ENCODE measurements around the gene PDE11A. TPM values are rescaled to one million over a fixed set of nuclear protein-coding genes. Genes with fewer than 3 reads are reported as not detected.

The PDE11A gene
- total and polyA plus RNA-seq, 2 of the 8 experiments (the other 6 are each of a cell fraction or from before 2014, with no cell fraction given): 0.19 to 0.23 TPM

- Histone ChIP-seq H3K36me3 (ENCODE audit: control insufficient read depth in 2 of 4, insufficient read depth in 4 of 4, low read length in 3 of 4) (no peaks in the 10 kb centered on the region), H3K4ac (replicated peaks; ENCODE audit: insufficient read length, low read depth, low read length) (no peak overlapping the region), H3K18ac (ENCODE audit: extremely low read depth, low read length) (no peak overlapping the region), H4K20me1 (replicated peaks in 1 of 2; ENCODE audit: control insufficient read depth in 1 of 2, insufficient read depth in 2 of 2, low read length in 2 of 2) (no peaks in the 10 kb centered on the region), H3K79me2 (ENCODE audit: control insufficient read depth in 1 of 2, insufficient read depth in 2 of 2, low read length in 2 of 2) (no peaks in the 10 kb centered on the region), H3K4me3 (ENCODE audit: extremely low read depth in 1 of 4, insufficient read depth in 2 of 4, low read depth in 3 of 4, low read length in 4 of 4) (no peak overlapping the region), H3K4me2 (ENCODE audit: insufficient read depth in 1 of 2, low read depth in 2 of 2, low read length in 2 of 2) (no peak overlapping the region), H3K23me2 (ENCODE audit: low read depth, low read length) (0 out of 2 replicates have a peak, but pooled peaks cover 2% of the 10 kb centered on the region), H2BK120ac (replicated peaks; ENCODE audit: low read depth, low read length) (no peak overlapping the region), H3K14ac (ENCODE audit: insufficient read length) (no peak overlapping the region), H3K9ac (replicated peaks in 1 of 4; ENCODE audit: extremely low read depth in 1 of 4, low read depth in 3 of 4, low read length in 3 of 4) (no peak overlapping the region), H3K23ac (ENCODE audit: insufficient read length) (no peak overlapping the region), H3K27me3 (replicated peaks in 1 of 4; ENCODE audit: control insufficient read depth in 3 of 4, extremely low read depth in 1 of 4, insufficient read depth in 3 of 4, low read length in 3 of 4) (peaks cover 13 to 46% (median 38%) of the 10 kb centered on the region in 4 experiments; a peak in 6 of 7 replicates), H2BK15ac (ENCODE audit: low read length) (no peak overlapping the region), H4K5ac (ENCODE audit: insufficient read length, low read depth, low read length) (no peak overlapping the region), H3K9me3 (ENCODE audit: insufficient read depth in 2 of 2, low read depth in 1 of 2, low read length in 1 of 2) (no peaks in the 10 kb centered on the region), H2BK20ac (ENCODE audit: low read length) (no peak overlapping the region), H2BK12ac (ENCODE audit: low read depth, low read length) (no peak overlapping the region), H2BK5ac (ENCODE audit: low read depth, low read length) (no peak overlapping the region), H4K91ac (replicated peaks; ENCODE audit: insufficient read length, low read length) (no peak overlapping the region), H3K27ac (ENCODE audit: low read depth, low read length) (no peak overlapping the region), H3K79me1 (ENCODE audit: low read depth, low read length) (no peaks in the 10 kb centered on the region), H3K56ac (replicated peaks; ENCODE audit: insufficient read length, low read depth, low read length) (no peak overlapping the region), H4K8ac (ENCODE audit: extremely low read depth, insufficient read depth, low read length) (no peak overlapping the region), H3K4me1 (replicated peaks in 1 of 4; ENCODE audit: control insufficient read depth in 3 of 4, insufficient read depth in 4 of 4, low read length in 3 of 4) (no peaks in the 10 kb centered on the region; a peak in 1 of 7 replicates), H2AK5ac (ENCODE audit: low read depth, low read length) (no peak overlapping the region), H2AFZ (ENCODE audit: low read length) (no peak overlapping the region)
- POLR2A ChIA-PET (ENCODE audit: partially characterized antibody): no interaction called here
- 0% methylated on average over 2 of the region's 2 CpGs; no CpG with 5 or more reads in 1 of the 2 experiments for WGBS, 2 experiments (ENCODE audit: extremely low coverage in 1 of 2, insufficient coverage in 1 of 2, insufficient read length in 1 of 2, insufficient replicate concordance in 2 of 2, low coverage in 1 of 2, low lambda C conversion rate in 2 of 2, missing lambda C conversion rate in 1 of 2)
- CTCF ChIA-PET (ENCODE audit: partially characterized antibody): interaction anchor here (0.7 to 1.6 kb wide), 9 partner anchors 9 to 82 kb away, joined by 3 to 5 read pairs (median 3); no protein-coding TSS in a partner anchor
- DNase-seq (ENCODE audit: low read depth in 1 of 2, low spot score in 2 of 2) (no peak), FAIRE-seq (peak; percentile 24)
- TF ChIP-seq HDAC2 (IDR thresholded peaks at IDR 0.05; ENCODE audit: borderline replicate concordance in 1 of 2, low read depth in 2 of 2, low read length in 2 of 2): no peak
- TF ChIP-seq ATF2 (IDR thresholded peaks at IDR 0.05; ENCODE audit: low read length): peak; percentile 36; the same call in 1 of the 2 replicates
- TF ChIP-seq NANOG (IDR thresholded peaks at IDR 0.05; ENCODE audit: insufficient read depth, low read depth, low read length, poor library complexity, severe bottlenecking): peak; percentile 30
- TF ChIP-seq HDAC6 (IDR thresholded peaks at IDR 0.05; ENCODE audit: low read depth, low read length): no peak
- TF ChIP-seq FOSL1 (IDR thresholded peaks at IDR 0.05; ENCODE audit: insufficient read depth, low read depth, low read length): no peak
Measured at GRCh38 chr2:177670791-177671535, 401.6 kb downstream of the PDE11A start.

Data from H1 (cell line).